GM12878 (cell line): ENCODE results near the gene KAZN. TPM values are rescaled to one million over a fixed set of nuclear protein-coding genes. Genes with fewer than 3 reads are reported as not detected.
A peak's percentile ranks its signal among the peaks of the same experiment; 100 is the strongest.

ENCODE experiments used
- ATAC-seq: fragments of 200-7000 bp; cut with Tn5 transposase; 3 replicates; pipeline ENCODE4 v1.9.1; 2020; ENCODE audit warnings: mild to moderate bottlenecking, moderate library complexity
- BruUV-seq: library from RNA; stranded (reverse); fragments of 400-500 nt; replicated peaks from 2 replicates; lab custom pipeline; 2021; lab: Mats Ljungman, UMichigan
- CTCF ChIA-PET: fragments of 300-600 bp; sonication (Branson Sonifier 250); formaldehyde crosslinking; extraction: SDS; loops from one replicate; lab custom pipeline; 2021; ENCODE audit warnings: inconsistent platforms; lab: Yijun Ruan, JAX
- POLR2A ChIA-PET: fragments of 350-600 bp; formaldehyde crosslinking; extraction: SDS; loops from one replicate; lab custom pipeline; 2021; ENCODE audit warnings: inconsistent platforms; lab: Charles Lee
- RAD21 ChIA-PET: fragments of 300-600 bp; sonication (Branson Sonifier 250); formaldehyde crosslinking; loops from one replicate; lab custom pipeline; 2023; ENCODE audit warnings: antibody characterized with exemption; ENCODE audit not compliant: unreplicated experiment; lab: Charles Lee
- SMC1A ChIA-PET: fragments of 300-600 bp; sonication (Branson Sonifier 250); formaldehyde crosslinking; loops from one replicate; lab custom pipeline; 2023; ENCODE audit not compliant: unreplicated experiment, uncharacterized antibody; lab: Charles Lee
- DNase-seq: peaks from one replicate; pipeline ENCODE4 v3.0.0-alpha.2; 2011; ENCODE audit warnings: low read depth, low spot score
- FAIRE-seq: peaks from 3 replicates; lab custom pipeline; 2011; peaks lifted over from hg19 to GRCh38; lab: Jason Lieb, UNC
- H2AFZ ChIP-seq: 2 replicates; pipeline ENCODE4 v1.6.0; 2011; ENCODE audit warnings: low read depth, low read length, control low read depth; ENCODE audit not compliant: control insufficient read depth
- H3K27ac ChIP-seq: 2 replicates; pipeline ENCODE4 v1.5.1; 2011; ENCODE audit warnings: control low read depth; ENCODE audit not compliant: control insufficient read depth, insufficient read depth
- H3K27me3 ChIP-seq, 2 experiments: replicated peaks in 1 of 2; 2 replicates each; pipeline versions ENCODE4 v1.6.0 to v1.6.1; 2011; ENCODE audit warnings: low read length in 1 of 2; ENCODE audit not compliant: control insufficient read depth in 2 of 2, insufficient read depth in 2 of 2
- H3K36me3 ChIP-seq, 2 experiments: 2 replicates each; pipeline ENCODE4 v1.5.1; 2011; ENCODE audit warnings: low read length in 1 of 2; ENCODE audit not compliant: control insufficient read depth in 2 of 2, insufficient read depth in 2 of 2
- H3K4me1 ChIP-seq: 2 replicates; pipeline ENCODE4 v1.6.1; 2011; ENCODE audit warnings: mild to moderate bottlenecking, low read length, moderate library complexity, mixed read lengths; ENCODE audit not compliant: control insufficient read depth, insufficient read depth
- H3K4me2 ChIP-seq: 2 replicates; pipeline ENCODE4 v1.6.0; 2011; ENCODE audit warnings: control low read depth; ENCODE audit not compliant: control insufficient read depth, insufficient read depth
- H3K4me3 ChIP-seq: fragments of 200-600 bp; sonication (generic); 2 replicates; pipeline ENCODE4 v1.5.1; 2016
- H3K79me2 ChIP-seq: 2 replicates; pipeline ENCODE4 v1.6.0; 2011; ENCODE audit warnings: low read length; ENCODE audit not compliant: control insufficient read depth, insufficient read depth
- H3K9ac ChIP-seq: 2 replicates; pipeline ENCODE4 v1.8.0; 2011; ENCODE audit warnings: low read length, control low read depth, mixed read lengths; ENCODE audit not compliant: control insufficient read depth, insufficient read depth
- H3K9me3 ChIP-seq: replicated peaks from 3 replicates; pipeline ENCODE4 v1.5.1; 2011; ENCODE audit warnings: mild to moderate bottlenecking, low read length; ENCODE audit not compliant: control insufficient read depth, insufficient read depth
- H4K20me1 ChIP-seq: 2 replicates; pipeline ENCODE4 v1.6.0; 2011; ENCODE audit not compliant: control insufficient read depth, insufficient read depth
- CREB1 ChIP-seq: IDR thresholded peaks from 2 replicates; pipeline ENCODE4 v1.6.1; 2012; ENCODE audit warnings: low read depth, mild to moderate bottlenecking, inconsistent platforms
- CREM ChIP-seq: IDR thresholded peaks from 2 replicates; pipeline ENCODE4 v1.6.1; 2014; ENCODE audit warnings: antibody characterized with exemption, low read depth
- CTCF ChIP-seq, 3 experiments: IDR thresholded peaks in 2 of 3; conservative IDR thresholded peaks in 1 of 3; 2 replicates each; pipeline ENCODE4 v1.5.1; 2011; ENCODE audit warnings: low read depth in 3 of 3, low read length in 3 of 3, mild to moderate bottlenecking in 3 of 3, control low read depth in 2 of 3, moderate library complexity in 2 of 3, inconsistent platforms in 1 of 3, mixed read lengths in 1 of 3; ENCODE audit not compliant: control insufficient read depth in 2 of 3, insufficient read depth in 1 of 3; ENCODE audit errors: extremely low read depth in 1 of 3
- FOXM1 ChIP-seq: IDR thresholded peaks from 2 replicates; pipeline ENCODE4 v1.6.1; 2012; ENCODE audit warnings: low read depth, mild to moderate bottlenecking, inconsistent platforms, low read length, moderate library complexity
- MYB ChIP-seq: fragments of 150-350 bp; IDR thresholded peaks from 2 replicates; pipeline ENCODE4 v1.6.1; 2014; ENCODE audit warnings: mild to moderate bottlenecking, low read depth, low read length, borderline replicate concordance
- RELA ChIP-seq: fragments of 450-650 bp; IDR thresholded peaks from 2 replicates; pipeline ENCODE4 v1.8.0; 2014; ENCODE audit warnings: borderline replicate concordance; ENCODE audit not compliant: partially characterized antibody
- RUNX3 ChIP-seq: IDR thresholded peaks from 2 replicates; pipeline ENCODE4 v1.6.1; 2012; ENCODE audit warnings: low read length, inconsistent platforms
- SMAD1 ChIP-seq: fragments of 450-650 bp; IDR thresholded peaks from 2 replicates; pipeline ENCODE4 v1.6.1; 2018; ENCODE audit warnings: mild to moderate bottlenecking, low read depth; ENCODE audit not compliant: partially characterized antibody
- SRF ChIP-seq, 2 experiments: IDR thresholded peaks; 2 replicates each; pipeline ENCODE4 v1.6.1; 2011; ENCODE audit warnings: low read depth in 2 of 2, low read length in 2 of 2, mild to moderate bottlenecking in 1 of 2, moderate library complexity in 1 of 2
- WGBS: methylation state at CpG from one replicate; pipeline ENCODE4 v1.1.6; 2016; ENCODE audit warnings: low lambda C conversion rate; ENCODE audit not compliant: insufficient replicate concordance, insufficient coverage; ENCODE audit errors: missing lambda C conversion rate; 5-methylcytosine and 5-hydroxymethylcytosine counted together
- in situ Hi-C: fragments of 300-500 bp; cut with MboI; formaldehyde crosslinking; loops from 9 replicates; pipeline ENCODE4 v1.14.3; 2018; ENCODE audit warnings: mixed read lengths
- intact Hi-C: fragments of 100-400 bp; cut with micrococcal nuclease; formaldehyde crosslinking; loops from one replicate; pipeline ENCODE4 v1.14.2; 2022; ENCODE audit not compliant: unreplicated experiment
- polyA plus RNA-seq, 11 experiments: library from polyadenylated mRNA; depleted of rRNA in 4 of 11; unstranded in 6 of 11; stranded (reverse) in 5 of 11; fragments of >200 nt; fragmentation: Nextera tagmentation in 4 of 11; fragmentation: Illumina TruSeq in 1 of 11; extraction: Ambion mirVana in 4 of 11; extraction: Trizol in 1 of 11; gene quantifications; 1 replicate in 1 of 11; 2 replicates in 10 of 11; pipeline versions ENCODE4 v1.2.1 to v1.2.3, GENCODE V29; 2011 to 2016; ENCODE audit warnings: inconsistent platforms in 2 of 11, missing spikeins in 2 of 11, low read depth in 1 of 11
- total RNA-seq, 4 experiments: library from RNA; depleted of rRNA in 3 of 4; stranded (reverse); fragments of >200 nt in 3 of 4; fragmentation: Illumina TruSeq in 1 of 4; extraction: Trizol in 1 of 4; gene quantifications; 2 replicates each; pipeline versions ENCODE4 v1.2.1 to v1.2.3, GENCODE V29; 2013 to 2021

KAZN gene
- total and polyA plus RNA-seq, 10 of the 15 experiments (the other 5 are each of a cell fraction or from before 2014, with no cell fraction given): 0.72 to 4.0 (median 1.2) TPM

- ChIA-PET RAD21 (no interaction called here), SMC1A (no interaction called here), CTCF (interaction anchor here (0.8 to 1.5 kb wide), 2 partner anchors 12 to 254 kb away, joined by 3 to 7 read pairs; no protein-coding TSS in a partner anchor), POLR2A (no interaction called here)
- intact Hi-C loops: no loop called here
- in situ Hi-C loops: no loop called here
- no peak overlapping the region for H3K4me2 ChIP-seq
- no peaks in the 10 kb centered on the region for H3K36me3 ChIP-seq
- no peaks in the 10 kb centered on the region for H3K79me2 ChIP-seq
- ATAC-seq: no peak
- H3K4me3 ChIP-seq: no peak overlapping the region
- H3K4me1 ChIP-seq: no peaks in the 10 kb centered on the region
- no peaks in the 10 kb centered on the region for H4K20me1 ChIP-seq
- peak; percentile 75 for FAIRE-seq
- no peaks in the 10 kb centered on the region for H3K9me3 ChIP-seq
- no peak for DNase-seq
- H3K27me3 ChIP-seq: no peaks in the 10 kb centered on the region
- 12% methylated on average over 4 of the region's 4 CpGs for WGBS
- no peak overlapping the region for H3K9ac ChIP-seq
- no peak overlapping the region for H2AFZ ChIP-seq
- BruUV-seq: no TSS peak
- H3K27ac ChIP-seq: no peak overlapping the region
- TF ChIP-seq SMAD1 (no peak), CREM (no peak), CTCF (IDR thresholded peaks at IDR 0.05 in 2 of 3, conservative IDR thresholded peaks at IDR 0.05 in 1 of 3; ENCODE audit: control insufficient read depth in 2 of 3, extremely low read depth in 1 of 3, insufficient read depth in 1 of 3, low read depth in 3 of 3, low read length in 3 of 3) (no peak), SRF (IDR thresholded peaks at IDR 0.05; ENCODE audit: low read depth in 2 of 2, low read length in 2 of 2) (no peak), CREB1 (no peak), FOXM1 (no peak), RELA (no peak), MYB (no peak), RUNX3 (no peak)
These were observed 434.8 kb downstream of the KAZN start for GRCh38 chr1:15033264-15033663.
